ENCODE measurements around the gene ANKS6. TPM values are rescaled to one million over a fixed set of nuclear protein-coding genes. Genes with fewer than 3 reads are reported as not detected.
"Not testable (repeated sequence)": the region's sequence is repeated elsewhere in the genome, so short reads cannot be mapped to it uniquely, and the experiment has no call there.

The ANKS6 gene
- total RNA-seq, 1 experiment from 2014 or later = 22.9 TPM

- DNase-seq (ENCODE audit: extremely low read depth, low read depth) = no peak
Observed at GRCh38 chr9:98708103-98708932, 88.0 kb downstream of the ANKS6 start.

DNA sequence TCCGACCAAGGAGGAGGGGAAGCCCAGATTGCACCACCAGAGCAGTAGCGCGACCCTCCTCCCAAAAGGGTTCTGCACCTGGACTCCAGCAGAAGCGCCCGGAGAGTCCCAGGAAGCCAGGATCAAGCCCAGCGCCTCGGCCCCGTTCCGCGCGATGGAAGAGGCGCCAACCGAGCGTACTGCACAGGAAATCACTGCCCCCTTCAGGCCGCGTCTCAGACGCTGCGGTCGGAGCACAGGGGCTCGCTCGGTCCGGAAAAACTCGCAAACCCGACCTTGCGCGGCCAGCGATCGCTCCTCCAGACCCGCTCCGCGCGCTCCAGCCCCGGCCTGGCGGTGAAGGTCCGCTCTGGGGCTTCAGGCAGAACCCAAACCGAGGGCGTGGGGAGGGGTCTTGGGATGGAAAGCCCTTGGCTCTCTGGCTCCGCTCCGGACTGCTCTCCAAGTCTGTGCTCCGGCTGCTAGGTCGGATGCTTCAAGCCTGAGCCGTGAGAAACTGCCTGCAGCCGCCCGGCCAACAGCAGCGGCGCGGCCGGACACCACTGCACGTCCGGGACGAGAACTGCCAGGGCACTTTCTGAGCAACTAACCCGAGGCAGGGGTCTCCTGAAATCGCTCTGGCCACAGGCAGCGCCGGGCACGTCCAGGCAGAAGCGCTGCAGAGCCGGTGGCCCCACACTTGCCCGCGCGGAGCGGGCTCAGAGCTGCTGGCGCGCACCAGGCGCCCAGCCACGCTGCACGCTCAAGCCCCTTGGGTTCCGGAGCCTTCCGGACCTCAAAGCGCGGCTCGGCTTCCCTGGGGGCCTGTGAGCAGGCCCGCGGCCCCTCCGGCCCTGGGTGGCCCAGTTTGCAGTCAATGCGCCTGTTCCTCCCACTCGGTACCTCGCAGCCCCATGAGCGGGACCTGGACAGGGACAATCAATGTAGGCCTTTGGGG lies 88.9 kb downstream of the ANKS6 start:
- DNase-seq (ENCODE audit: extremely low read depth, low read depth) = peak; percentile 69

- DNase-seq (ENCODE audit: extremely low read depth, low read depth) = no peak
Observed at GRCh38 chr9:98706651-98707165, 89.6 kb downstream of the ANKS6 start.

GRCh38 chr9:98702835-98703380 lies 93.4 kb downstream of the ANKS6 start:
- DNase-seq (ENCODE audit: extremely low read depth, low read depth) = no peak

DNA sequence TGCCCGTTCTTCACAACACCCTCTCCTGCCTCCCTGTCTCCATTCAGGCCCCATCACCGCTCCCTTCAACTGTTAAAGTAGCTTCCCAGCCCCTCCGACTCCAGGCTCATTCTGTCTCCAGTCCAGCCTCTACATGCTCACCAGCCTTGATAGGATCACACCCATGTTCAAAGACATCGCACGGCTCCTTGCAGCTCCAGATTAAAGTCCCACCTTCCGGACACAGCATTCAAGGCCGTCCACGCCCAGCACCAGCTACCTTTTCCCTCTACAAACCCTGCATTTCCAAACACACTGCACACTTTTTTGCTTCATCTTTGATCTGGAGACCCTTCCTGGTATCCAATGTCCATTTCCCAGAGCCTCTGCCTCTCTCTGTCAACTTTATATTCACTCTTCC lies 94.0 kb downstream of the ANKS6 start:
- no peak for DNase-seq (ENCODE audit: extremely low read depth, low read depth)

- DNase-seq (ENCODE audit: extremely low read depth, low read depth) = no peak
Observed at GRCh38 chr9:98701576-98701975, 94.8 kb downstream of the ANKS6 start.

DNA sequence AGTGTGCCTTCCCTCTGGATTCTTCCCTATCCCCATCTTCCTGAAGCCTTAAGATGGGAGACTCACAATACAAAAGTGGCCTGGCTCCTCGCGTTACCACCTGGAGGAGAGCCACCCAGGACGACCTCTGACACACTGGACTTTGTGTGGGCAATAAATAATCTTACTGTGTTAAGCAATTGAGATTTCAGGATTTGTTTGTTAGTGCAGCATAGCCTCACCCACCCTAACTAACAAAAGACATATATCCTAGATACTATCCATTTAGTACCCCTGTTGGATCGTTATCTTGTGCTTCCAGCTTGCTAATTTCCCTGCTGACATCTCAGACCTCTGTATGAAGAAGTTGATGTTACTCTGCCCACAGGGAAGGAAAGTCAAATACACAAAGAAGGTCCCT lies 95.6 kb downstream of the ANKS6 start:
- no peak for DNase-seq (ENCODE audit: extremely low read depth, low read depth)

- no peak for DNase-seq (ENCODE audit: extremely low read depth, low read depth)
Observed at GRCh38 chr9:98698856-98699255, 97.5 kb downstream of the ANKS6 start.

- DNase-seq (ENCODE audit: extremely low read depth, low read depth) = no peak
Observed at GRCh38 chr9:98694943-98695342, 101.4 kb downstream of the ANKS6 start.

- no peak for DNase-seq (ENCODE audit: extremely low read depth, low read depth)
Observed at GRCh38 chr9:98692392-98692791, 104.0 kb downstream of the ANKS6 start.

DNA sequence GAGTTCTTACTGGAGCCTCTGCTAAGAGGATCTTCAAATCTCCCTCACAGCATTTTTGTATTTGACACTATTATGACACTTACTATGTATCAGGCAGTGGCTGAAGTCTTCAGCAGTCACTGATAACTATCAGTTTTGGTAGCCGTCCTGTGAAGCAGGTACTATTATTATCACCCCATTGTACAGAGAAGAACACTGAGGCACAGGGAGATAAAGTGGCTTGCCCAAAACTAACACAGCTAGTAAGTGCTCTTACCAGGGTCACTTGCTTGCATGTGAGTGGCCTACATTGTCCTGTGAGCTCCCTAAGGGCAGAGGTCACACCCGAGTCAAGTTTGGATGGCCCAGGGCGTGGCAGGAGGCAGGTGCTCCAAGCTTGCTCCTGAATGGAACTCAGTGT lies 104.5 kb downstream of the ANKS6 start:
- DNase-seq (ENCODE audit: extremely low read depth, low read depth) = no peak

- no peak for DNase-seq (ENCODE audit: extremely low read depth, low read depth)
Observed at GRCh38 chr9:98690686-98691085, 105.7 kb downstream of the ANKS6 start.

- no peak for DNase-seq (ENCODE audit: extremely low read depth, low read depth)
Observed at GRCh38 chr9:98688710-98689495, 107.5 kb downstream of the ANKS6 start.

DNA sequence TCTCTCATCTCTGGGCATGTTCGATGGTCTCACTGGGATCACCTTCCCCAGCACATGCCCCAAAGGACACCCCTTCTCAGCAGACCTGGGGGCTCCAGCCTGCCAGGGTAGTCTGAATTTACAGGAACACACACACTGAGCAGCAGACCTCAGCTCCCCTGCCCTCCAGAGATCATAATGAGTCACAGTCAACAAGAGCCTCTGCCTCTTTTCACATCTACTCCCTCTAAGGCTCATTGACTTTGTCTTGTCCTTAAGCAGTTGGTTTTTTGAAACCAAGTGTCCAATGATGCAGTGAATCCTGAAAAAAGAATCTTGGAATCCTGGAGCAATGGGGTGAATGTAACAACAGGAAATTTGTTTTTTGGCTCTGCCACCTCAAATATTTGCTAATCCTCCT lies 108.4 kb downstream of the ANKS6 start:
- DNase-seq (ENCODE audit: extremely low read depth, low read depth) = no peak

DNA sequence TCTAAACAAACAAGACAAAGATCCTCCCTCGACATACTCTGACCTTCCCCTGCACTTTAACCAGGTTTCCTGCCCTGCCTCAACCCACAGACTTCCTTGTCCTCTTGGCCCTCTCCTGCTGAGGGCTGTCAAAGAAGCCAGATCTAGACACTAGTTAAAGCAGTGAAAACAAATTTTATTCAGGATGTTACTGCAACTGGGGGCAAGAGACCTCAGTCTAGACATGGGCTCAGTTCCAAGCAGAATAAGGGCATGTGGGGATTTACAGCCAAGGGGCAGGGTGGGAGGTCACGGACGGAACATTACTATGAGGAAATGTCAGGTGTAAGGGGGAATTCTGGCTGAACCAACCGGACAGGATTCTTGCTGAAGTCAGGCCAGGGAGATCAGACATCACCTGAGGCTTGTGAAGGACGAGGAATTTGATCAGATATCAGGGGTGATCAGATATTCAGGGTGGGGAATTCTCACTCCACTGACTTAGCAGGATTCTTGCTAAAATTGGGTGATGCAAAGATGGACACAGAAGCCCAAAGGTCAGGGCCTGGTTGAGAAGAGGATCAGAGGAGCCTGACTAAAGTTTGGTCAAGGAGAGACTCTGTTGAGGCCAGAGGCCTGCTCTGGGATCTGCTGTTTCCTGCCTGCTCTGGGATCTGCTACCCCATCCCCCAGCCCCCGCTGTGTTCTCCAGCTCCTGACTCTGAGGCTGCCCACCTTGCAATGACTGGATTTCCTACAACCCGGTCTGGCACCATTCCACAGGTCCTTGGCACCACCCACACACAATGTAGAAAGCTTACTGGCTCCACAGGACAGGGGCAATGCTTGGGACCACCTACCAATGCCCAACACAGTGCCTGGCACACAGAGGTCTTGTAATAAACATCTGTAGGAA lies 109.1 kb downstream of the ANKS6 start:
- DNase-seq (ENCODE audit: extremely low read depth, low read depth) = no peak

DNA sequence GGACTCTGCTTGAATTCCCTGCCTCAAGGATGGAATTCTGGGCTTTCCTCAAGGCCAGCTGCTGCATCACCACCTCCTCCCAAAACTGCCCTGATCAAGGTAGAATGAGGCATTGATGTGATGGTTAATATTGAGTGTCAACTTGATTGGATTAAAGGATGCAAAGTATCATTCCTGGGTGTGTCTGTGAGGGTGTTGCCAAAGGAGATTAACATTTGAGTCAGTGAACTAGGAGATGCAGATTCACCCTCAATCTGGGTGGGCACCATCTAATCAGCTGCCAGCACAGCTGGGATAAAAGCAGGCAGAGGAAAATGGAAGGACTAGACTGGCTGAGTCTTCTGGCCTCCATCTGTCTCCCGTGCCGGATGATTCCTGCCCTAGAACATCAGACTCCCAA lies 111.5 kb downstream of the ANKS6 start:
- DNase-seq (ENCODE audit: extremely low read depth, low read depth) = not testable (repeated sequence)
